Prostate gland (tissue), 2 donors: Measurements from ENCODE around the gene NCOR2. TPM values are rescaled to one million over a fixed set of nuclear protein-coding genes. Genes with fewer than 3 reads are reported as not detected.

Experiments used
- DNase-seq: peaks from one replicate; pipeline ENCODE4 v3.0.0-alpha.2; 2019; ENCODE audit warnings: low spot score
- H3K27ac ChIP-seq, 2 donors: fragments of 200-600 bp; sonication (generic); 2 replicates each; pipeline ENCODE4 v1.5.1; 2017 to 2019
- H3K27me3 ChIP-seq: fragments of 200-600 bp; sonication (generic); replicated peaks from 2 replicates; pipeline ENCODE4 v1.5.1; 2019; ENCODE audit not compliant: insufficient read depth
- H3K36me3 ChIP-seq, 2 donors: fragments of 200-600 bp; sonication (generic); 1 replicate in 1 of 2; 2 replicates in 1 of 2; pipeline versions ENCODE4 v1.5.1 to v1.8.1; 2017 to 2019
- H3K4me1 ChIP-seq: fragments of 200-600 bp; sonication (generic); replicated peaks from 2 replicates; pipeline ENCODE4 v1.5.1; 2019
- H3K4me3 ChIP-seq, 2 donors: fragments of 200-600 bp; sonication (generic); 2 replicates each; pipeline ENCODE4 v1.5.1; 2017 to 2019
- H3K9me3 ChIP-seq: fragments of 200-600 bp; sonication (generic); 2 replicates; pipeline ENCODE4 v1.5.1; 2017
- POLR2A ChIP-seq: fragments of 450-650 bp; IDR thresholded peaks from one replicate; pipeline ENCODE4 v1.6.1; 2016; ENCODE audit warnings: antibody characterized with exemption, mild to moderate bottlenecking
- POLR2AphosphoS5 ChIP-seq: sonication (generic); formaldehyde crosslinking; IDR thresholded peaks from one replicate; pipeline ENCODE4 v1.6.1; 2017; ENCODE audit warnings: antibody characterized with exemption
- WGBS: methylation state at CpG from one replicate; pipeline ENCODE4 v1.1.5; 2018; 5-methylcytosine and 5-hydroxymethylcytosine counted together
- intact Hi-C: fragments of 100-400 bp; cut with DNase I; formaldehyde crosslinking; loops from one replicate; pipeline ENCODE4 v1.14.2; 2022
- total RNA-seq, 2 donors: library from RNA; depleted of rRNA; stranded (reverse); fragments of >200 nt; gene quantifications; one replicate each; pipeline ENCODE4 v1.1.0, GENCODE V29; 2016
- TF ChIP-seq, protein P1 (sequence below), 4 experiments: fragments of 200-600 bp in 2 of 4; fragments of 450-650 bp in 2 of 4; sonication (generic) in 2 of 4; IDR thresholded peaks; 1 replicate in 3 of 4; 2 replicates in 1 of 4; pipeline ENCODE4 v1.5.1; 2016 to 2019; ENCODE audit warnings: antibody characterized with exemption in 4 of 4, mild to moderate bottlenecking in 2 of 4, moderate library complexity in 2 of 4

Gene NCOR2
- total RNA-seq, 2 donors from 2014 or later: 184 to 306 TPM

DNA sequence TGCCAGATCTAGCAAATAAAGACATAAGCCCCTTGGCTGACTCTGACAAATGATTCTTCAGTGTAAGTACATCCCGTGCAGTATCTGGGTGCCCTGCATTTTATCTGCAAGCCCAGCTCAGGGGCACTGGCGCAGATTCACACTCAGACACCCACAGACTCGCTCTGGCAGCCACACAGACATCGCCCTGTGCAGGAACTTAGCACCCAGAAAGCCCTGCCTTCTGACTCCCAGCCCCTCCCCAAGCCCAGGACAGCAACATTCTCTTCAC lies 44.9 kb upstream of the NCOR2 start:
- DNase-seq: no peak
- H3K4me3 ChIP-seq: no peak overlapping the region
- H3K36me3 ChIP-seq: no peaks in the 10 kb centered on the region
- no peaks in the 10 kb centered on the region for H3K9me3 ChIP-seq
- H3K27me3 ChIP-seq: no peaks in the 10 kb centered on the region
- WGBS: 79% methylated on average over 4 of the region's 4 CpGs
- no peak overlapping the region for H3K27ac ChIP-seq
- no peak for TF ChIP-seq POLR2A
- TF ChIP-seq, protein P1, sequence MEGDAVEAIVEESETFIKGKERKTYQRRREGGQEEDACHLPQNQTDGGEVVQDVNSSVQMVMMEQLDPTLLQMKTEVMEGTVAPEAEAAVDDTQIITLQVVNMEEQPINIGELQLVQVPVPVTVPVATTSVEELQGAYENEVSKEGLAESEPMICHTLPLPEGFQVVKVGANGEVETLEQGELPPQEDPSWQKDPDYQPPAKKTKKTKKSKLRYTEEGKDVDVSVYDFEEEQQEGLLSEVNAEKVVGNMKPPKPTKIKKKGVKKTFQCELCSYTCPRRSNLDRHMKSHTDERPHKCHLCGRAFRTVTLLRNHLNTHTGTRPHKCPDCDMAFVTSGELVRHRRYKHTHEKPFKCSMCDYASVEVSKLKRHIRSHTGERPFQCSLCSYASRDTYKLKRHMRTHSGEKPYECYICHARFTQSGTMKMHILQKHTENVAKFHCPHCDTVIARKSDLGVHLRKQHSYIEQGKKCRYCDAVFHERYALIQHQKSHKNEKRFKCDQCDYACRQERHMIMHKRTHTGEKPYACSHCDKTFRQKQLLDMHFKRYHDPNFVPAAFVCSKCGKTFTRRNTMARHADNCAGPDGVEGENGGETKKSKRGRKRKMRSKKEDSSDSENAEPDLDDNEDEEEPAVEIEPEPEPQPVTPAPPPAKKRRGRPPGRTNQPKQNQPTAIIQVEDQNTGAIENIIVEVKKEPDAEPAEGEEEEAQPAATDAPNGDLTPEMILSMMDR (IDR thresholded peaks at IDR 0.05): no peak
- no peak for TF ChIP-seq POLR2AphosphoS5
- H3K4me1 ChIP-seq: peaks cover 23% of the 10 kb centered on the region
- intact Hi-C loops: loop anchor here (5.0 kb wide), 1 partner anchor 35 kb away; no protein-coding TSS in a partner anchor

DNA sequence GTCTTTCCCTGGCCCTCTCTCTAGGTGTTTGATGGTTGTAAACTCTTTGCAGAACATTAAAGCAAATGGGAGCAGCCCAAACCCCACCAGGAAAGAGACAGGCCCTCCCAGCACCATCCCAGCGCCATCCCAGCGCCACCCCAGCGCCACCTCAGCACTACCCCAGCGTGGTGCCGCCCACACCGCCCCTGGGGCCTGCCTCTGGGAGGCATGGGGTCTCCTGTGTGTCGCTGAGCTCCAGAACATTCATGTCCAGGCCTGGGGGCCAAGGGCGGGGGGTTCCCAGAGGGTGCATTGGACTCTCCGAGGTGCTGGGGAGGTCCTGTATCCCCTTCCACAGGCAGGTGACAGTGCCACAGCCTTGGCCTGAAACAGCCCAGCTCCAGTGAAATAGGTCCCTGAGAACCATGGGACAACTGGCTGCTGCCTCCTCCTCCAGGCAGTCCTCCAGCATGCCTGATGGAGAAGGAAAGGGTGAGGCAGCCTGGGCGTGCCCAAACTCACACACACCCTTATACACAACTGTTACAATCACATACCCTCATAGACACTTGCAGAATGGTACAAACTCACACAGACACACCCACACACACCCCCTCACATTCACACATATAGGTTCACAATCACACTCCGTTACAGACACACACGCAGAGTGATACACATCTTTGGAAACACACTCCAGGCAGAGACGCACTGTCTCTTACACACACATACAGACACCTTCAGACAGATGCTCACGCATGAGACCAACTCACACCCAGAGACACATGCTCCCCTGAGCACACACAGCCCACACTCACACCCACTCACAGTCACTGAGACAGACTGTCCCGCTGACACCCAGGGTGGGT lies 44.4 kb upstream of the NCOR2 start:
- Histone ChIP-seq H3K9me3 (no peaks in the 10 kb centered on the region), H3K27me3 (no peaks in the 10 kb centered on the region), H3K36me3 (no peaks in the 10 kb centered on the region), H3K4me1 (peaks cover 23% of the 10 kb centered on the region), H3K4me3 (no peak overlapping the region), H3K27ac (peak overlapping the region in 1 of 2 donors; percentile 20)
- 89% methylated on average over 13 of the region's 15 CpGs for WGBS
- DNase-seq: no peak
- intact Hi-C loops: loop anchor here (5.0 kb wide), 1 partner anchor 34 kb away; no protein-coding TSS in a partner anchor
- TF ChIP-seq POLR2A: no peak
- TF ChIP-seq, protein P1 (IDR thresholded peaks at IDR 0.05): no peak
- TF ChIP-seq POLR2AphosphoS5: no peak

DNA sequence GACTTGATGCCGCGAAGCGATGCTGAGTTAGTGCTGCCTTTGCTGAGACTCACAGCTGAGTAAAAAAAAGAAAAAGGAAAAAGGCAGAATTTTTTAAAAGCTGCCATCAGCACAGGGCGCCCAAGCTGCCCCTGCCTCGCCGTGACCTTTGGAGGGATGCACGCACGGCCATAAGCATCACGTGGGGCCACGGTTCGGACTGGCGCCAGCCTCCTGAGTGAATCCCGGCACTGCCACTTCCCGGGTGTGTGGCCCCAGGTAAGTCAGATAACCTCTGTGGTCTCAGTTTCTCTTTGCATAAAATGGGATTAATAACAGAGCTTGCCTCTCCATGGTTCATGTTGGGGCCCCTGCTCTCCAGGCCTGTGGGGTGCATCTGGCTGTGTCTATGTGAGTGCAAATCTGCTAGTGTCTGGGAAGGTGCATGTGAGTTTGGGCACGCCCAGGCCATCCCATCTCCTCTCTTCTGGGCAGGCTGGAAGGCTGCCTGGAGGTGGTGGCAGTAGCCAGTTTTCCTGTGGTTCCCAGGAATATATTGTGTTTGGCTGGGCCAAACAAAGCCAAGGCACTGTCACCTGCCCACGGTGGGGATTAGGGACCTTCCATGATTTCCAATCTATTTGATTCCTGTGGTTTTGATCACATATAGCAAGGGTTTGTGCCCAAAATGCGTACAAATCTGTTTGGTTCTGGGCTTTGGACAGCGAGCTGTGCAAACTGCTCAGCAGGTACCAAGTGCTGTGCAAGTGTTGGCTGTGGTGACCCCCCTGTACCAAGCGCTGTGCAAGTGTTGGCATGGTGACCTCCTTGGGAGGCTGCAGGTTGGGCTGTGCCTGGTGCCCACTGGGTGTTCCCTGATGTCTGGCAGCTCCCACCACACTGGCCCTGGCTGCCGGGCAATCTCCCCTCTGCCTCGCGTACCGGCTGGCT lies 43.5 kb upstream of the NCOR2 start:
- TF ChIP-seq, protein P1 (IDR thresholded peaks at IDR 0.05): no peak
- TF ChIP-seq POLR2A: no peak
- no peak for TF ChIP-seq POLR2AphosphoS5
- intact Hi-C loops: loop anchor here (5.0 kb wide), 1 partner anchor 34 kb away; no protein-coding TSS in a partner anchor
- Histone ChIP-seq H3K27me3 (no peaks in the 10 kb centered on the region), H3K4me1 (peaks cover 23% of the 10 kb centered on the region), H3K4me3 (no peak overlapping the region), H3K9me3 (no peaks in the 10 kb centered on the region), H3K27ac (peak overlapping the region in 1 of 2 donors; percentile 20), H3K36me3 (no peaks in the 10 kb centered on the region)
- 79% methylated on average over 23 of the region's 23 CpGs for WGBS
- DNase-seq: no peak

DNA sequence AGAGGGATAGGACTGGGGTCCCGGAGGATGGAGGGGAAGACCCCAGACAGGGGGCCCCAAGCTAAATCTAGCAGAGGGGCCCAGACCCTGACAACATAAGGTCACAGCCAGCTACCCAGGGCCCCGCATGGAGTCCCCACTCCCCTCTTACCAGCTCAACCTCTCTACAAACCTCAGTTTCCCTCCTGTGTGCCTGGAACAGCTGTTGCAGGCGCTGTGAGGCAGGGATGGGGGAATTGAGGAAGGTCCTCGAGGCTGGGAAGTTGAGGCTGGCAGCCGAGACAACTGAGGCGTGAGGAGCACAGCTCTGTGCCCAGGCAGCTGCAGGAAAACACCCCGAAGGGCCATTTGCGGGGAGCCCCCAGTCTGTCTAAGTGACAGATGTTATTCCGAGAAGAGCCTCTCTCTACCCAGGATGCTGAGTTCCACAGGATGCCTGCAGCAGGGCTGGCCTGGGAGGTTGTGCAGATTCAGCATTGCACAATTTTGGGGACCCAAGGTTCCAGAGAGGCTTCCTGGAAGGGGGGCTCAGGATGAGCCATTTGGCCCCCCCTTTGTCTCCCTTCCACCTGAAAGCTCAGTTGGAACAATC lies 42.7 kb upstream of the NCOR2 start:
- Histone ChIP-seq H3K4me1 (peaks cover 23% of the 10 kb centered on the region), H3K9me3 (no peaks in the 10 kb centered on the region), H3K4me3 (no peak overlapping the region), H3K27ac (peak overlapping the region in 1 of 2 donors; percentile 71), H3K27me3 (no peaks in the 10 kb centered on the region), H3K36me3 (no peaks in the 10 kb centered on the region)
- 86% methylated on average over 9 of the region's 9 CpGs for WGBS
- intact Hi-C loops: loop anchor here (5.0 kb wide), 1 partner anchor 33 kb away; no protein-coding TSS in a partner anchor
- TF ChIP-seq, protein P1 (IDR thresholded peaks at IDR 0.05): no peak
- no peak for TF ChIP-seq POLR2A
- no peak for DNase-seq
